ENCODE data around the gene PXMP4. TPM values are rescaled to one million over a fixed set of nuclear protein-coding genes. Genes with fewer than 3 reads are reported as not detected.

PXMP4 gene
- total and polyA plus RNA-seq, 2 of the 4 experiments (the other 2 are of a cell fraction): 3.6 to 7.1 TPM

DNA sequence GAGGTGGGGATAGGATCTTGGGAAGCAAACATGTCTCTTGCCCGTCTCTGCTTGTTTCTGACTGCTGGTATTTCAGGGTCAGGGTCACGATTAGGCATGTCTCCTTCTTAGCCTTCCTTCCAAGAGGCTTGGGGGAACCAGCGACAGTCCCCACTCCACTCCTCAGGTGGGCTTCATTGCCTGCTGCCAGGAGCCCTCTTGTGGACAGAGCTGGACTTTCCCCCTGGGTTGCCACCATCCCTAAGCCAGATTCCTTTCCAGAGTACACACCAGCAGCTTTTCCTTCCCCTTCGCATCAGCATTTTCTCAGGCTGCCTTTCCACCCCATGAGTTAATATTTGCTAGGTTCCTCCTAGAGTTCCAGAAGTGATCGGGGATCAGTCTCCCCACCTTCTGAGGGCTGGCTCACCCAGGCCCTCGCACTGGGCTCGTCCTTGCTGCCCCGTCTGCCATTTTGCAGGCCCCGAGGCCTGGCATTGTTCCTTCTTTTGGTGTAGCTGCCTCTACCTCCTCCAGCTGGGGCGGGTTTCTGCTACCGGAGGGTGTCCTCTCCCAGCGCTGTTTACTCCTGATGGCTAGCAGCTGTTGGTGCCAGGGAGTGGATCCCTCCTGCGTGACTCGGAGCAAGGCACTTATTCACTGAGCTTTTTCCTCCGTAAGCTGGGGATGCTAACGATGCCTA lies 66.8 kb downstream of the PXMP4 start:
- peak overlapping the region; percentile 82 for H2AFZ ChIP-seq (replicated peaks; ENCODE audit: low read length, poor library complexity)
- H3K4me2 ChIP-seq (ENCODE audit: low read depth, low read length): no peak overlapping the region
- CTCF ChIA-PET: interaction anchor here (0.5 to 1.2 kb wide), 5 partner anchors 10 to 201 kb away, joined by 3 to 6 read pairs (median 3); partner anchors contain the start of gene C20orf144
- TF ChIP-seq MAFK (IDR thresholded peaks at IDR 0.05; ENCODE audit: low read depth, low read length) (0 out of 2 replicates have a peak, but pooled peaks have one; percentile 33), CTCF (conservative IDR thresholded peaks at IDR 0.05; ENCODE audit: low read depth, low read length) (peak; percentile 83), CHD1 (IDR thresholded peaks at IDR 0.05; ENCODE audit: low read depth, low read length) (no peak), RCOR1 (IDR thresholded peaks at IDR 0.05; ENCODE audit: insufficient replicate concordance, low read length) (no peak), FOS (IDR thresholded peaks at IDR 0.05; ENCODE audit: low read depth, low read length) (no peak), CEBPB (IDR thresholded peaks at IDR 0.05; ENCODE audit: low read depth, low read length) (no peak), USF2 (IDR thresholded peaks at IDR 0.05; ENCODE audit: low read depth, low read length) (no peak), POLR2A (IDR thresholded peaks at IDR 0.05; ENCODE audit: low read depth, low read length) (no peak), SMC3 (IDR thresholded peaks at IDR 0.05; ENCODE audit: low read depth, low read length) (peak; percentile 82), BHLHE40 (IDR thresholded peaks at IDR 0.05; ENCODE audit: low read depth, low read length) (no peak), RFX5 (IDR thresholded peaks at IDR 0.05; ENCODE audit: low read depth, low read length) (no peak), MXI1 (IDR thresholded peaks at IDR 0.05; ENCODE audit: borderline replicate concordance, low read depth, low read length) (no peak), NFE2L2 (IDR thresholded peaks at IDR 0.05; ENCODE audit: low read depth, low read length) (no peak)
- TF ChIP-seq, protein P1, sequence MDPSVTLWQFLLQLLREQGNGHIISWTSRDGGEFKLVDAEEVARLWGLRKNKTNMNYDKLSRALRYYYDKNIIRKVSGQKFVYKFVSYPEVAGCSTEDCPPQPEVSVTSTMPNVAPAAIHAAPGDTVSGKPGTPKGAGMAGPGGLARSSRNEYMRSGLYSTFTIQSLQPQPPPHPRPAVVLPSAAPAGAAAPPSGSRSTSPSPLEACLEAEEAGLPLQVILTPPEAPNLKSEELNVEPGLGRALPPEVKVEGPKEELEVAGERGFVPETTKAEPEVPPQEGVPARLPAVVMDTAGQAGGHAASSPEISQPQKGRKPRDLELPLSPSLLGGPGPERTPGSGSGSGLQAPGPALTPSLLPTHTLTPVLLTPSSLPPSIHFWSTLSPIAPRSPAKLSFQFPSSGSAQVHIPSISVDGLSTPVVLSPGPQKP (IDR thresholded peaks at IDR 0.05; ENCODE audit: borderline replicate concordance, low read depth, low read length): no peak

More for the DNA sequence above, 66.8 kb downstream of the PXMP4 start:
- H3K18ac ChIP-seq (ENCODE audit: low read depth, low read length): no peak overlapping the region
- peak; percentile 82 for ATAC-seq (ENCODE audit: low read depth)
- dilution Hi-C loops (cut with HindIII; ENCODE audit: low sequenced_read_pairs, unreplicated experiment): no loop called here
- POLR2A ChIA-PET (ENCODE audit: unreplicated experiment): no interaction called here
- no peak overlapping the region for H3K14ac ChIP-seq (replicated peaks; ENCODE audit: low read depth, low read length)
- H4K8ac ChIP-seq (ENCODE audit: low read depth in 2 of 2, low read length in 2 of 2): peak overlapping the region in 1 of 2 experiments; percentile 1; a peak in 1 of 4 replicates
- H4K20me1 ChIP-seq (ENCODE audit: insufficient read depth, low read length): peaks cover 5% of the 10 kb centered on the region; the same call in 1 of the 2 replicates
- intact Hi-C loops (cut with micrococcal nuclease): loop anchor here (1.0 kb wide), 1 partner anchor 196 kb away; no protein-coding TSS in a partner anchor
- H3K9me1 ChIP-seq (ENCODE audit: insufficient read depth, low read length): peaks cover 8% of the 10 kb centered on the region; the same call in 1 of the 2 replicates
- BruUV-seq (replicated peaks): no TSS peak
- H2BK5ac ChIP-seq (ENCODE audit: low read depth, low read length, poor library complexity, severe bottlenecking): no peak overlapping the region
- H3K27ac ChIP-seq (ENCODE audit: insufficient read depth, low read length): no peak overlapping the region
- H2BK15ac ChIP-seq (ENCODE audit: low read depth, low read length): no peak overlapping the region
- H4K5ac ChIP-seq (ENCODE audit: low read depth, low read length): no peak overlapping the region
- H3K4ac ChIP-seq (ENCODE audit: low read depth, low read length): no peak overlapping the region
- peaks cover 3% of the 10 kb centered on the region; the same call in 1 of the 2 replicates for H3K4me1 ChIP-seq (ENCODE audit: control insufficient read depth, insufficient read depth, low read length)
- H3K27me3 ChIP-seq (ENCODE audit: control insufficient read depth, insufficient read depth, low read length): no peaks in the 10 kb centered on the region
- H3K4me3 ChIP-seq (ENCODE audit: insufficient read depth, low read depth, low read length): no peak overlapping the region
- H2AK5ac ChIP-seq (ENCODE audit: low read depth, low read length): peak overlapping the region; percentile 20; the same call in 1 of the 2 replicates
- H4K91ac ChIP-seq (ENCODE audit: insufficient read depth, low read depth, low read length): no peak overlapping the region; the same call in 1 of the 2 replicates
- no peak overlapping the region for H3K23ac ChIP-seq (ENCODE audit: low read depth, low read length)
- 0 out of 2 replicates have a peak overlapping the region, but pooled peaks have one; percentile 27 for H3K9ac ChIP-seq (ENCODE audit: low read depth, low read length)
- no peaks in the 10 kb centered on the region for H3K9me3 ChIP-seq (ENCODE audit: control insufficient read depth, insufficient read depth, low read length)
- H3K56ac ChIP-seq (ENCODE audit: extremely low read depth, insufficient read depth, low read length): no peak overlapping the region
- H3K36me3 ChIP-seq (ENCODE audit: control insufficient read depth, insufficient read depth, low read length): peaks cover 12% of the 10 kb centered on the region; the same call in 1 of the 2 replicates
- peak; percentile 66 for DNase-seq
- in situ Hi-C loops (cut with MboI; ENCODE audit: low sequenced_read_pairs): loop anchor here (5.0 kb wide), 1 partner anchor 201 kb away; no protein-coding TSS in a partner anchor
- H2AK9ac ChIP-seq (replicated peaks; ENCODE audit: low read depth, low read length, poor library complexity): peak overlapping the region; percentile 60
- no peaks in the 10 kb centered on the region for H3K79me1 ChIP-seq (ENCODE audit: low read depth in 1 of 2, low read length in 2 of 2)
- no peak overlapping the region for H2BK20ac ChIP-seq (ENCODE audit: low read depth, low read length)
- no peak overlapping the region for H2BK120ac ChIP-seq (ENCODE audit: low read depth, low read length)
- 15% methylated on average over 5 of the region's 16 CpGs; no CpG with 5 or more reads in 1 of the 2 experiments for WGBS, 2 experiments (ENCODE audit: extremely low coverage in 2 of 2, insufficient read length in 1 of 2)
